Mammary epithelial cell (primary cell): ENCODE results near the gene MAP6.

Experiments used
- EZH2 ChIP-seq: IDR thresholded peaks from 2 replicates; pipeline ENCODE4 v1.6.1; 2012; ENCODE audit warnings: low read length, inconsistent platforms, borderline replicate concordance
- TF ChIP-seq, protein P1 (sequence below), 2 donors: IDR thresholded peaks in 1 of 2; conservative IDR thresholded peaks in 1 of 2; 2 replicates each; pipeline ENCODE4 v1.5.1; 2011 to 2012; ENCODE audit warnings: inconsistent platforms in 2 of 2, low read length in 2 of 2, mild to moderate bottlenecking in 2 of 2, control low read depth in 1 of 2, low read depth in 1 of 2; ENCODE audit not compliant: insufficient read depth in 1 of 2; ENCODE audit errors: extremely low read depth in 1 of 2

DNA sequence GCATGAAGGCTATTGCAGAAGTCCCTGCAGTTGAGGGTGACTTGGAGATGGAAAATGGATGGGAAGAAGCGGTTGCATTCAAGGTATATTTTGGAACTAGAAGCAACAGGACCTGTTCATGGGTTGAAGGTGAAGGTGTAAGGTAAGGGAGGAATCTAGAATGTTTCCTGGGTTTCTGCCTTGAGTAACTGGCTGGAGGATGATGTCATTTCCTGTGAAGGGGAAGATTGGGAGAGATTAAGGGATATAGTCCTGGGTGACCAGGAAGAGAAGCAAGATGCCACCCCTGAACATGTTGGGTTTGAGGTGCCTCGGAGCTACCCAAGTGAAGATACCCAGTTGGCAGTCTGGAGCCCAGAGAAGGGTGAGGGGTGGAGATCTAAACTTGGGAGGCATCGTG, 36.7 kb upstream of the MAP6 start:
- TF ChIP-seq, protein P1, sequence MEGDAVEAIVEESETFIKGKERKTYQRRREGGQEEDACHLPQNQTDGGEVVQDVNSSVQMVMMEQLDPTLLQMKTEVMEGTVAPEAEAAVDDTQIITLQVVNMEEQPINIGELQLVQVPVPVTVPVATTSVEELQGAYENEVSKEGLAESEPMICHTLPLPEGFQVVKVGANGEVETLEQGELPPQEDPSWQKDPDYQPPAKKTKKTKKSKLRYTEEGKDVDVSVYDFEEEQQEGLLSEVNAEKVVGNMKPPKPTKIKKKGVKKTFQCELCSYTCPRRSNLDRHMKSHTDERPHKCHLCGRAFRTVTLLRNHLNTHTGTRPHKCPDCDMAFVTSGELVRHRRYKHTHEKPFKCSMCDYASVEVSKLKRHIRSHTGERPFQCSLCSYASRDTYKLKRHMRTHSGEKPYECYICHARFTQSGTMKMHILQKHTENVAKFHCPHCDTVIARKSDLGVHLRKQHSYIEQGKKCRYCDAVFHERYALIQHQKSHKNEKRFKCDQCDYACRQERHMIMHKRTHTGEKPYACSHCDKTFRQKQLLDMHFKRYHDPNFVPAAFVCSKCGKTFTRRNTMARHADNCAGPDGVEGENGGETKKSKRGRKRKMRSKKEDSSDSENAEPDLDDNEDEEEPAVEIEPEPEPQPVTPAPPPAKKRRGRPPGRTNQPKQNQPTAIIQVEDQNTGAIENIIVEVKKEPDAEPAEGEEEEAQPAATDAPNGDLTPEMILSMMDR (conservative IDR thresholded peaks at IDR 0.05 in 1 of 2, IDR thresholded peaks at IDR 0.05 in 1 of 2; ENCODE audit: extremely low read depth in 1 of 2, insufficient read depth in 1 of 2, low read depth in 1 of 2, low read length in 2 of 2), result no peak
- TF ChIP-seq EZH2, result no peak
